Esophagus muscularis mucosa (tissue), 3 donors: Measurements from ENCODE around the gene PRKRIP1.
"Not testable (repeated sequence)": the region's sequence is repeated elsewhere in the genome, so short reads cannot be mapped to it uniquely, and the experiment has no call there.

Experiments used
- CTCF ChIP-seq, 3 experiments: fragments of 200-600 bp in 2 of 3; fragments of 450-650 bp in 1 of 3; sonication (generic) in 2 of 3; IDR thresholded peaks; one replicate each; pipeline ENCODE4 v1.5.1; 2017 to 2019; ENCODE audit warnings: antibody characterized with exemption in 3 of 3, mild to moderate bottlenecking in 2 of 3, moderate library complexity in 1 of 3
- POLR2A ChIP-seq: fragments of 450-650 bp; IDR thresholded peaks from one replicate; pipeline ENCODE4 v1.6.1; 2017; ENCODE audit warnings: antibody characterized with exemption, moderate library complexity, mild to moderate bottlenecking, low read depth
- POLR2AphosphoS5 ChIP-seq, 2 donors: sonication (generic); formaldehyde crosslinking; IDR thresholded peaks; one replicate each; pipeline ENCODE4 v1.6.1; 2017; ENCODE audit warnings: antibody characterized with exemption in 2 of 2

- not testable (repeated sequence) for TF ChIP-seq CTCF (IDR thresholded peaks at IDR 0.05); POLR2A; POLR2AphosphoS5 (IDR thresholded peaks at IDR 0.05)
These were observed 78.0 kb downstream of the PRKRIP1 start for GRCh38 chr7:102474116-102474515.
